Ishikawa (cell line): ENCODE measurements around the gene DNAH7.

ENCODE experiments used
- CEBPB ChIP-seq: IDR thresholded peaks from 2 replicates; pipeline ENCODE4 v1.6.1; 2012
- CREB1 ChIP-seq: IDR thresholded peaks from 2 replicates; pipeline ENCODE4 v1.6.1; 2012; ENCODE audit warnings: low read depth
- EGR1 ChIP-seq: IDR thresholded peaks from 2 replicates; pipeline ENCODE4 v1.6.1; 2012
- EP300 ChIP-seq: IDR thresholded peaks from 2 replicates; pipeline ENCODE4 v1.6.1; 2012; ENCODE audit warnings: borderline replicate concordance
- FOXM1 ChIP-seq: IDR thresholded peaks from 2 replicates; pipeline ENCODE4 v1.6.1; 2012; ENCODE audit warnings: low read depth, borderline replicate concordance
- MAX ChIP-seq: IDR thresholded peaks from 2 replicates; pipeline ENCODE4 v1.6.1; 2012
- NFIC ChIP-seq: IDR thresholded peaks from 2 replicates; pipeline ENCODE4 v1.6.1; 2012
- RAD21 ChIP-seq: IDR thresholded peaks from 2 replicates; pipeline ENCODE4 v1.6.1; 2012; ENCODE audit warnings: low read depth
- REST ChIP-seq: IDR thresholded peaks from 2 replicates; pipeline ENCODE4 v1.6.1; 2012; ENCODE audit warnings: low read depth, mild to moderate bottlenecking
- TAF1 ChIP-seq: IDR thresholded peaks from 2 replicates; pipeline ENCODE4 v1.6.1; 2012; ENCODE audit warnings: low read depth, mild to moderate bottlenecking
- TCF12 ChIP-seq: IDR thresholded peaks from 2 replicates; pipeline ENCODE4 v1.6.1; 2012; ENCODE audit warnings: low read depth
- TEAD4 ChIP-seq: IDR thresholded peaks from 2 replicates; pipeline ENCODE4 v1.6.1; 2012
- USF1 ChIP-seq: IDR thresholded peaks from 2 replicates; pipeline ENCODE4 v1.6.1; 2012
- YY1 ChIP-seq: IDR thresholded peaks from 2 replicates; pipeline ENCODE4 v1.6.1; 2012; ENCODE audit warnings: low read depth
- ZBTB7A ChIP-seq: IDR thresholded peaks from 2 replicates; pipeline ENCODE4 v1.6.1; 2012; ENCODE audit warnings: low read depth

DNAH7 gene

GRCh38 chr2:195779491-195779890 is 289.1 kb downstream of the DNAH7 start:
- no peak for TF ChIP-seq YY1
- TF ChIP-seq FOXM1, result no peak
- no peak for TF ChIP-seq TEAD4
- TF ChIP-seq CEBPB, result no peak
- no peak for TF ChIP-seq EGR1
- TF ChIP-seq USF1, result no peak
- TF ChIP-seq REST, result no peak
- TF ChIP-seq EP300, result no peak
- TF ChIP-seq TAF1, result no peak
- TF ChIP-seq TCF12, result no peak
- no peak for TF ChIP-seq NFIC
- TF ChIP-seq ZBTB7A, result no peak

GRCh38 chr2:195769975-195770374 is 298.7 kb downstream of the DNAH7 start:
- TF ChIP-seq YY1, result no peak
- TF ChIP-seq RAD21, result no peak
- no peak for TF ChIP-seq TAF1
- no peak for TF ChIP-seq NFIC
- no peak for TF ChIP-seq EP300
- no peak for TF ChIP-seq EGR1

- TF ChIP-seq ZBTB7A (no peak), TCF12 (no peak), USF1 (no peak), EP300 (no peak), CEBPB (no peak), EGR1 (no peak), TEAD4 (no peak)
These were observed 300.2 kb downstream of the DNAH7 start for GRCh38 chr2:195768431-195768830.

- TF ChIP-seq TEAD4 (no peak), CEBPB (no peak), CREB1 (no peak), TCF12 (no peak), EP300 (no peak), YY1 (no peak), USF1 (no peak), FOXM1 (no peak), MAX (no peak), REST (no peak), EGR1 (no peak), NFIC (no peak), RAD21 (no peak), TAF1 (no peak), ZBTB7A (no peak)
These were observed 301.9 kb downstream of the DNAH7 start for GRCh38 chr2:195766691-195767090.

- no peak for TF ChIP-seq MAX
- no peak for TF ChIP-seq EGR1
- no peak for TF ChIP-seq REST
These were observed 304.8 kb downstream of the DNAH7 start for GRCh38 chr2:195763866-195764265.
